ENCODE results near the gene IFT20. TPM values are rescaled to one million over a fixed set of nuclear protein-coding genes. Genes with fewer than 3 reads are reported as not detected.

The IFT20 gene
- total and polyA plus RNA-seq, 2 of the 13 experiments (the other 11 are each of a cell fraction or from before 2014, with no cell fraction given), result 28.0 to 37.8 TPM

DNA sequence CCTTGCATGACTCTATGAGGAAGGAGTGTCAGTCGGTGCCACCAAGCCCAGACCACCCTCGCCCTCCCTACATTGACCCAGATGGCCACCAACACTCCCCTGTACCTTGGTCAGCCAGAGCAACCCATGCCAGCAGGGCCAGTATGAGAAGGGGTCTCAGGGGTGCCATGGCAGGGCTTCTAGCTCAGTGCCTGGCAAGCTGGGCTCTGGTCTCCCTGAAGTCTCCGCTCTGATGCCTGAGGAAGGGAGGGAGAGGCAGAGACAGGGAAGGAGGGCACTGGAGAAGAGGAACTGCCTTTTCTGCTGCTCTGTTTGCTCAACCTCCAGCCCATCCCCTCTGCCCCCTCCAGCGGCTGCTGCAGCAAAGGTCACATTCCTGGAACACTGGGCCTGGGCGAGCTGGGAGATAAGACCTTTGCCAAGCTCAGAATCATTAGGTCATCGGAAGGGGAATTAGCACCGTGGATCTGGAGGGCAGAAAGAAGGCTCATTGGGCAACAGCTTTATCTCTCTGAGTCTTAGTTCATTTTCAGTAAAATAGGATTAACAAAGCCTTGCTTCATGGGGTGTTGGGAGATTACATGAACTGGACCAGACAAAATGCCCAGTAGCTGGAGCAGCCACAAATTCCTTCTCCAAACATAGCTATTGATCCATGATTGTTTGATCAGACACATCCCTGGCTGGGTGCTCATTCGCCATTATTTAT lies 34.9 kb upstream of the IFT20 start, which contains the start of gene VTN (continued):
- TF ChIP-seq, protein P1, sequence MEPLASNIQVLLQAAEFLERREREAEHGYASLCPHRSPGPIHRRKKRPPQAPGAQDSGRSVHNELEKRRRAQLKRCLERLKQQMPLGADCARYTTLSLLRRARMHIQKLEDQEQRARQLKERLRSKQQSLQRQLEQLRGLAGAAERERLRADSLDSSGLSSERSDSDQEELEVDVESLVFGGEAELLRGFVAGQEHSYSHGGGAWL (CRISPR knock-in tag; IDR thresholded peaks at IDR 0.05), result no peak; the same call in 1 of the 2 replicates
- TF ChIP-seq MYC (CRISPR knock-in tag; IDR thresholded peaks at IDR 0.05; ENCODE audit: borderline replicate concordance) (peak; percentile 70), ZNF891 (CRISPR knock-in tag; IDR thresholded peaks at IDR 0.05) (0 out of 2 replicates have a peak, but pooled peaks have one; percentile 21), ZNF547 (CRISPR knock-in tag; IDR thresholded peaks at IDR 0.05) (peak; percentile 60), RNF2 (conservative IDR thresholded peaks at IDR 0.05; ENCODE audit: low read depth) (no peak), ZNF614 (CRISPR knock-in tag; IDR thresholded peaks at IDR 0.05; ENCODE audit: borderline replicate concordance) (peak; percentile 79), SETDB1 (CRISPR knock-in tag; IDR thresholded peaks at IDR 0.05; ENCODE audit: borderline replicate concordance) (no peak), ZNF3 (CRISPR knock-in tag; IDR thresholded peaks at IDR 0.05) (no peak), ZNF549 (CRISPR knock-in tag; IDR thresholded peaks at IDR 0.05) (no peak), HDAC1 (CRISPR knock-in tag; IDR thresholded peaks at IDR 0.05) (peak; percentile 84), ZNF430 (CRISPR knock-in tag; IDR thresholded peaks at IDR 0.05) (peak; percentile 71; the same call in 1 of the 2 replicates), ZEB1 (IDR thresholded peaks at IDR 0.05; ENCODE audit: insufficient replicate concordance, low read depth) (peak; percentile 85), FOXP1 (IDR thresholded peaks at IDR 0.05) (0 out of 2 replicates have a peak, but pooled peaks have one; percentile 3), FOXP1 (CRISPR knock-in tag; IDR thresholded peaks at IDR 0.05) (peak; percentile 76), SOX13 (IDR thresholded peaks at IDR 0.05) (peak; percentile 73), SOX13 (CRISPR knock-in tag; conservative IDR thresholded peaks at IDR 0.05 in 1 of 2, IDR thresholded peaks at IDR 0.05 in 1 of 2) (peak in 1 of 2 experiments; percentile 89; a peak in 2 of 4 replicates)
- TF ChIP-seq, protein P2, sequence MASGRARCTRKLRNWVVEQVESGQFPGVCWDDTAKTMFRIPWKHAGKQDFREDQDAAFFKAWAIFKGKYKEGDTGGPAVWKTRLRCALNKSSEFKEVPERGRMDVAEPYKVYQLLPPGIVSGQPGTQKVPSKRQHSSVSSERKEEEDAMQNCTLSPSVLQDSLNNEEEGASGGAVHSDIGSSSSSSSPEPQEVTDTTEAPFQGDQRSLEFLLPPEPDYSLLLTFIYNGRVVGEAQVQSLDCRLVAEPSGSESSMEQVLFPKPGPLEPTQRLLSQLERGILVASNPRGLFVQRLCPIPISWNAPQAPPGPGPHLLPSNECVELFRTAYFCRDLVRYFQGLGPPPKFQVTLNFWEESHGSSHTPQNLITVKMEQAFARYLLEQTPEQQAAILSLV (CRISPR knock-in tag; IDR thresholded peaks at IDR 0.05; ENCODE audit: borderline replicate concordance), result peak; percentile 39; the same call in 1 of the 2 replicates
- TF ChIP-seq, protein P3, sequence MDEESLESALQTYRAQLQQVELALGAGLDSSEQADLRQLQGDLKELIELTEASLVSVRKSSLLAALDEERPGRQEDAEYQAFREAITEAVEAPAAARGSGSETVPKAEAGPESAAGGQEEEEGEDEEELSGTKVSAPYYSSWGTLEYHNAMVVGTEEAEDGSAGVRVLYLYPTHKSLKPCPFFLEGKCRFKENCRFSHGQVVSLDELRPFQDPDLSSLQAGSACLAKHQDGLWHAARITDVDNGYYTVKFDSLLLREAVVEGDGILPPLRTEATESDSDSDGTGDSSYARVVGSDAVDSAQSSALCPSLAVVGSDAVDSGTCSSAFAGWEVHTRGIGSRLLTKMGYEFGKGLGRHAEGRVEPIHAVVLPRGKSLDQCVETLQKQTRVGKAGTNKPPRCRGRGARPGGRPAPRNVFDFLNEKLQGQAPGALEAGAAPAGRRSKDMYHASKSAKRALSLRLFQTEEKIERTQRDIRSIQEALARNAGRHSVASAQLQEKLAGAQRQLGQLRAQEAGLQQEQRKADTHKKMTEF (CRISPR knock-in tag; IDR thresholded peaks at IDR 0.05), result peak; percentile 92
- TF ChIP-seq, protein P4, sequence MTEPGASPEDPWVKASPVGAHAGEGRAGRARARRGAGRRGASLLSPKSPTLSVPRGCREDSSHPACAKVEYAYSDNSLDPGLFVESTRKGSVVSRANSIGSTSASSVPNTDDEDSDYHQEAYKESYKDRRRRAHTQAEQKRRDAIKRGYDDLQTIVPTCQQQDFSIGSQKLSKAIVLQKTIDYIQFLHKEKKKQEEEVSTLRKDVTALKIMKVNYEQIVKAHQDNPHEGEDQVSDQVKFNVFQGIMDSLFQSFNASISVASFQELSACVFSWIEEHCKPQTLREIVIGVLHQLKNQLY (CRISPR knock-in tag; IDR thresholded peaks at IDR 0.05), result peak; percentile 66; the same call in 1 of the 2 replicates
- TF ChIP-seq, protein P5, sequence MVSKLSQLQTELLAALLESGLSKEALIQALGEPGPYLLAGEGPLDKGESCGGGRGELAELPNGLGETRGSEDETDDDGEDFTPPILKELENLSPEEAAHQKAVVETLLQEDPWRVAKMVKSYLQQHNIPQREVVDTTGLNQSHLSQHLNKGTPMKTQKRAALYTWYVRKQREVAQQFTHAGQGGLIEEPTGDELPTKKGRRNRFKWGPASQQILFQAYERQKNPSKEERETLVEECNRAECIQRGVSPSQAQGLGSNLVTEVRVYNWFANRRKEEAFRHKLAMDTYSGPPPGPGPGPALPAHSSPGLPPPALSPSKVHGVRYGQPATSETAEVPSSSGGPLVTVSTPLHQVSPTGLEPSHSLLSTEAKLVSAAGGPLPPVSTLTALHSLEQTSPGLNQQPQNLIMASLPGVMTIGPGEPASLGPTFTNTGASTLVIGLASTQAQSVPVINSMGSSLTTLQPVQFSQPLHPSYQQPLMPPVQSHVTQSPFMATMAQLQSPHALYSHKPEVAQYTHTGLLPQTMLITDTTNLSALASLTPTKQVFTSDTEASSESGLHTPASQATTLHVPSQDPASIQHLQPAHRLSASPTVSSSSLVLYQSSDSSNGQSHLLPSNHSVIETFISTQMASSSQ (IDR thresholded peaks at IDR 0.05; ENCODE audit: low read depth), result peak; percentile 67; the same call in 1 of the 2 replicates
- TF ChIP-seq, protein P5 (CRISPR knock-in tag; IDR thresholded peaks at IDR 0.05; ENCODE audit: borderline replicate concordance), result peak; percentile 82; the same call in 1 of the 2 replicates

Data from HepG2 (cell line).